MCF 10A (cell line): ENCODE measurements around the gene EXTL1. TPM values are rescaled to one million over a fixed set of nuclear protein-coding genes. Genes with fewer than 3 reads are reported as not detected.

ENCODE experiments used
- BruUV-seq: library from RNA; stranded (reverse); fragments of 400-500 nt; replicated peaks from 2 replicates; lab custom pipeline; 2021; lab: Mats Ljungman, UMichigan
- CTCF ChIA-PET: fragments of 300-600 bp; sonication (Branson Sonifier 250); formaldehyde crosslinking; extraction: SDS; loops from one replicate; lab custom pipeline; 2021; ENCODE audit warnings: antibody characterized with exemption, inconsistent platforms; lab: Yijun Ruan, JAX
- POLR2A ChIA-PET: fragments of 300-600, 350-650 bp; sonication (Branson Sonifier 250); formaldehyde crosslinking; extraction: SDS; loops from one replicate; lab custom pipeline; 2020; ENCODE audit warnings: antibody characterized with exemption, inconsistent platforms; lab: Yijun Ruan, JAX
- DNase-seq: peaks from one replicate; pipeline ENCODE4 v3.0.0-alpha.2; 2018; ENCODE audit not compliant: unreplicated experiment
- H3K27ac Mint-ChIP-seq: one replicate; pipeline ENCODE4 v1.8.0; 2022; ENCODE audit warnings: mild to moderate bottlenecking, low read depth, mixed read lengths; ENCODE audit not compliant: unreplicated experiment
- H3K27me3 Mint-ChIP-seq: one replicate; pipeline ENCODE4 v1.8.0; 2022; ENCODE audit warnings: mixed read lengths; ENCODE audit not compliant: insufficient read depth, unreplicated experiment
- H3K36me3 Mint-ChIP-seq: one replicate; pipeline ENCODE4 v1.8.0; 2022; ENCODE audit warnings: mild to moderate bottlenecking, moderate library complexity, mixed read lengths; ENCODE audit not compliant: insufficient read depth, unreplicated experiment
- H3K4me1 Mint-ChIP-seq: one replicate; pipeline ENCODE4 v1.8.0; 2022; ENCODE audit warnings: mixed read lengths; ENCODE audit not compliant: insufficient read depth, unreplicated experiment
- H3K4me3 Mint-ChIP-seq: one replicate; pipeline ENCODE4 v1.8.0; 2022; ENCODE audit warnings: mild to moderate bottlenecking, moderate library complexity, mixed read lengths; ENCODE audit not compliant: unreplicated experiment
- H3K9me3 Mint-ChIP-seq: one replicate; pipeline ENCODE4 v1.8.0; 2022; ENCODE audit warnings: mixed read lengths; ENCODE audit not compliant: unreplicated experiment
- CTCF ChIP-seq: fragments of 200-600 bp; IDR thresholded peaks from one replicate; pipeline ENCODE4 v1.8.0; 2022; ENCODE audit warnings: antibody characterized with exemption, mild to moderate bottlenecking; ENCODE audit not compliant: unreplicated experiment
- intact Hi-C: fragments of 100-400 bp; cut with micrococcal nuclease; formaldehyde crosslinking; loops from 2 replicates; pipeline ENCODE4 v1.14.1; 2022
- total RNA-seq: library from RNA; stranded (reverse); gene quantifications from 2 replicates; pipeline ENCODE4 v1.2.3, GENCODE V29; 2022

Gene EXTL1
- total RNA-seq, 1 experiment from 2014 or later, result not detected

GRCh38 chr1:26036756-26037281, 15.2 kb downstream of the EXTL1 start:
- ChIA-PET CTCF (interaction anchor here (0.6 to 6.5 kb wide), 29 partner anchors 9 to 535 kb away, joined by 3 to 55 read pairs (median 4); partner anchors contain the start of genes C1orf232, SLC30A2 and ZNF593), POLR2A (interaction anchor here (0.5 to 1.2 kb wide), 2 partner anchors 108 to 608 kb away, joined by 3 read pairs; no protein-coding TSS in a partner anchor)
- Mint-ChIP-seq H3K36me3 (no peaks in the 10 kb centered on the region), H3K27me3 (no peaks in the 10 kb centered on the region), H3K4me1 (peaks cover 11% of the 10 kb centered on the region), H3K27ac (no peak overlapping the region), H3K9me3 (no peaks in the 10 kb centered on the region), H3K4me3 (peak overlapping the region; percentile 94)
- intact Hi-C loops, result loop anchor here (1.0 to 5.0 kb wide), 5 partner anchors 68 to 355 kb away; partner anchors contain the start of gene CD52
- DNase-seq, result no peak
- no TSS peak for BruUV-seq
- no peak for TF ChIP-seq CTCF

GRCh38 chr1:26037904-26038303, 16.3 kb downstream of the EXTL1 start:
- no peaks in the 10 kb centered on the region for H3K27me3 Mint-ChIP-seq
- DNase-seq, result no peak
- intact Hi-C loops, result loop anchor here (2.0 to 5.0 kb wide), 3 partner anchors 127 to 354 kb away; partner anchors contain the start of gene CD52
- H3K36me3 Mint-ChIP-seq, result no peaks in the 10 kb centered on the region
- POLR2A ChIA-PET, result no interaction called here
- no TSS peak for BruUV-seq
- H3K9me3 Mint-ChIP-seq, result no peaks in the 10 kb centered on the region
- H3K27ac Mint-ChIP-seq, result no peak overlapping the region
- H3K4me1 Mint-ChIP-seq, result peaks cover 11% of the 10 kb centered on the region
- no peak for TF ChIP-seq CTCF
- H3K4me3 Mint-ChIP-seq, result no peak overlapping the region
- CTCF ChIA-PET, result interaction anchor here (0.6 to 6.5 kb wide), 2 partner anchors 106 to 501 kb away, joined by 3 to 55 read pairs; no protein-coding TSS in a partner anchor

GRCh38 chr1:26038477-26038876, 16.9 kb downstream of the EXTL1 start:
- CTCF ChIA-PET, result interaction anchor here (0.6 to 6.5 kb wide), 3 partner anchors 106 to 500 kb away, joined by 3 to 55 read pairs (median 3); no protein-coding TSS in a partner anchor
- TF ChIP-seq CTCF, result no peak
- no peak for DNase-seq
- no peak overlapping the region for H3K27ac Mint-ChIP-seq
- BruUV-seq, result no TSS peak
- no peak overlapping the region for H3K4me3 Mint-ChIP-seq
- H3K36me3 Mint-ChIP-seq, result no peaks in the 10 kb centered on the region
- POLR2A ChIA-PET, result no interaction called here
- H3K4me1 Mint-ChIP-seq, result peaks cover 11% of the 10 kb centered on the region
- intact Hi-C loops, result loop anchor here (5.0 kb wide), 2 partner anchors 279 to 354 kb away; partner anchors contain the start of gene CD52
- no peaks in the 10 kb centered on the region for H3K9me3 Mint-ChIP-seq
- no peaks in the 10 kb centered on the region for H3K27me3 Mint-ChIP-seq

GRCh38 chr1:26038904-26039303, 17.3 kb downstream of the EXTL1 start:
- POLR2A ChIA-PET, result no interaction called here
- TF ChIP-seq CTCF, result no peak
- Mint-ChIP-seq H3K36me3 (no peaks in the 10 kb centered on the region), H3K4me1 (peaks cover 11% of the 10 kb centered on the region), H3K27me3 (no peaks in the 10 kb centered on the region), H3K4me3 (no peak overlapping the region), H3K9me3 (no peaks in the 10 kb centered on the region), H3K27ac (no peak overlapping the region)
- intact Hi-C loops, result loop anchor here (5.0 kb wide), 2 partner anchors 278 to 353 kb away; partner anchors contain the start of gene CD52
- CTCF ChIA-PET, result interaction anchor here (0.6 to 6.5 kb wide), 2 partner anchors 105 to 283 kb away, joined by 3 to 55 read pairs; no protein-coding TSS in a partner anchor
- BruUV-seq, result no TSS peak
- DNase-seq, result no peak
